PC-3 (cell line): Measurements from ENCODE around the gene FBN3. TPM values are rescaled to one million over a fixed set of nuclear protein-coding genes. Genes with fewer than 3 reads are reported as not detected.

Experiments used
- ATAC-seq: fragments of 200-7000 bp; cut with Tn5 transposase; 2 replicates; pipeline ENCODE4 v1.9.1; 2020; ENCODE audit warnings: mild to moderate bottlenecking, moderate library complexity
- BruUV-seq: library from RNA; stranded (reverse); fragments of 400-500 nt; replicated peaks from 2 replicates; lab custom pipeline; 2021; lab: Mats Ljungman, UMichigan
- CTCF ChIA-PET: fragments of 300-600 bp; sonication (Branson Sonifier 250); formaldehyde crosslinking; loops from one replicate; lab custom pipeline; 2022; ENCODE audit warnings: antibody characterized with exemption; lab: Charles Lee
- POLR2A ChIA-PET: fragments of 300-600 bp; sonication (Branson Sonifier 250); formaldehyde crosslinking; loops from one replicate; lab custom pipeline; 2022; ENCODE audit warnings: antibody characterized with exemption; ENCODE audit not compliant: unreplicated experiment; lab: Charles Lee
- DNase-seq: peaks from one replicate; pipeline ENCODE4 v3.0.0-alpha.2; 2015
- H2AFZ ChIP-seq: fragments of 300-600 bp; sonication (generic); 2 replicates; pipeline ENCODE4 v1.6.0; 2016; ENCODE audit warnings: antibody characterized with exemption, low read length
- H3F3A ChIP-seq: fragments of 300-600 bp; sonication (generic); one replicate; pipeline ENCODE4 v1.6.0; 2017; ENCODE audit warnings: antibody characterized with exemption, low read length, control low read depth, mild to moderate bottlenecking; ENCODE audit not compliant: unreplicated experiment
- H3K27ac ChIP-seq: fragments of 300-600 bp; sonication (generic); 2 replicates; pipeline ENCODE4 v1.5.1; 2016; ENCODE audit warnings: mild to moderate bottlenecking, low read length
- H3K27me3 ChIP-seq: fragments of 300-600 bp; sonication (generic); 2 replicates; pipeline ENCODE4 v1.6.1; 2016; ENCODE audit warnings: low read length, mixed read lengths
- H3K36me3 ChIP-seq: fragments of 300-600 bp; sonication (generic); 2 replicates; pipeline ENCODE4 v1.6.1; 2016; ENCODE audit warnings: low read depth, mixed run types, low read length, mixed read lengths
- H3K4me1 ChIP-seq: fragments of 300-600 bp; sonication (generic); 2 replicates; pipeline ENCODE4 v1.5.1; 2016; ENCODE audit warnings: low read length; ENCODE audit not compliant: insufficient read depth
- H3K4me2 ChIP-seq: fragments of 300-600 bp; sonication (generic); 2 replicates; pipeline ENCODE4 v1.6.0; 2016; ENCODE audit warnings: low read length
- H3K4me3 ChIP-seq: fragments of 300-600 bp; sonication (generic); 2 replicates; pipeline ENCODE4 v1.5.1; 2016; ENCODE audit warnings: mild to moderate bottlenecking, low read length, mixed read lengths
- H3K79me2 ChIP-seq: fragments of 300-600 bp; sonication (generic); 2 replicates; pipeline ENCODE4 v1.6.1; 2017; ENCODE audit warnings: low read length, mixed read lengths
- H3K9ac ChIP-seq: fragments of 300-600 bp; sonication (generic); 2 replicates; pipeline ENCODE4 v1.6.0; 2016; ENCODE audit warnings: mild to moderate bottlenecking, low read length
- H3K9me2 ChIP-seq: fragments of 300-600 bp; sonication (generic); replicated peaks from 2 replicates; pipeline ENCODE4 v1.6.1; 2016; ENCODE audit warnings: mixed run types, low read length, mixed read lengths
- H3K9me3 ChIP-seq: fragments of 300-600 bp; sonication (generic); 2 replicates; pipeline ENCODE4 v1.6.1; 2016; ENCODE audit warnings: low read length, mixed read lengths
- H4K20me1 ChIP-seq: fragments of 300-600 bp; sonication (generic); 2 replicates; pipeline ENCODE4 v1.6.1; 2016; ENCODE audit warnings: low read length, mixed read lengths
- CTCF ChIP-seq: fragments of 300-600 bp; sonication (generic); conservative IDR thresholded peaks from 2 replicates; pipeline ENCODE4 v1.5.1; 2017; ENCODE audit warnings: antibody characterized with exemption, low read depth, mild to moderate bottlenecking, low read length
- EZH2 ChIP-seq: fragments of 300-600 bp; sonication (generic); IDR thresholded peaks from one replicate; pipeline ENCODE4 v1.6.1; 2017; ENCODE audit warnings: antibody characterized with exemption, mild to moderate bottlenecking, low read length; ENCODE audit not compliant: unreplicated experiment
- EZH2phosphoT487 ChIP-seq: fragments of 300-600 bp; sonication (generic); IDR thresholded peaks from 2 replicates; pipeline ENCODE4 v1.6.1; 2018; ENCODE audit warnings: mild to moderate bottlenecking, antibody characterized with exemption, low read length, borderline replicate concordance
- intact Hi-C: fragments of 100-400 bp; cut with micrococcal nuclease; formaldehyde crosslinking; loops from 2 replicates; pipeline ENCODE4 v1.9.0; 2023
- total RNA-seq: library from RNA; depleted of rRNA; stranded (reverse); fragments of >200 nt; gene quantifications from 2 replicates; pipeline ENCODE4 v1.2.3, GENCODE V29; 2014

The FBN3 gene
- total RNA-seq, 1 experiment from 2014 or later = under 0.01 TPM

GRCh38 chr19:8148410-8149260 lies 757 bp downstream of the FBN3 start:
- no TSS peak for BruUV-seq
- Histone ChIP-seq H3K9me2 (no peaks in the 10 kb centered on the region), H3F3A (peaks cover 4% of the 10 kb centered on the region), H3K4me3 (peak overlapping the region; percentile 61), H3K79me2 (no peaks in the 10 kb centered on the region), H3K4me1 (peaks cover 10% of the 10 kb centered on the region), H3K4me2 (peak overlapping the region; percentile 86), H3K27ac (no peak overlapping the region), H3K36me3 (no peaks in the 10 kb centered on the region), H4K20me1 (no peaks in the 10 kb centered on the region), H3K9ac (no peak overlapping the region), H3K27me3 (peaks cover 30% of the 10 kb centered on the region), H2AFZ (peak overlapping the region; percentile 57), H3K9me3 (no peaks in the 10 kb centered on the region)
- CTCF ChIA-PET = no interaction called here
- TF ChIP-seq CTCF = no peak
- TF ChIP-seq EZH2phosphoT487 = no peak
- no peak for TF ChIP-seq EZH2
- intact Hi-C loops = no loop called here
- ATAC-seq (peak; percentile 43), DNase-seq (peak; percentile 43)
- POLR2A ChIA-PET = no interaction called here

GRCh38 chr19:8148088-8148409 lies 1.3 kb downstream of the FBN3 start:
- Histone ChIP-seq H3K4me1 (peaks cover 10% of the 10 kb centered on the region), H3K9ac (no peak overlapping the region), H3K9me3 (no peaks in the 10 kb centered on the region), H3K79me2 (no peaks in the 10 kb centered on the region), H3F3A (peaks cover 4% of the 10 kb centered on the region), H3K27ac (no peak overlapping the region), H4K20me1 (no peaks in the 10 kb centered on the region), H3K27me3 (peaks cover 30% of the 10 kb centered on the region), H3K36me3 (no peaks in the 10 kb centered on the region), H3K4me3 (no peak overlapping the region), H3K9me2 (no peaks in the 10 kb centered on the region), H2AFZ (no peak overlapping the region), H3K4me2 (peak overlapping the region; percentile 86; the same call in 1 of the 2 replicates)
- DNase-seq = no peak
- ChIA-PET POLR2A (no interaction called here), CTCF (no interaction called here)
- no TSS peak for BruUV-seq
- intact Hi-C loops = no loop called here
- no peak for ATAC-seq
- no peak for TF ChIP-seq EZH2
- TF ChIP-seq CTCF = no peak
- TF ChIP-seq EZH2phosphoT487 = no peak

- intact Hi-C loops = no loop called here
- BruUV-seq = no TSS peak
- no peaks in the 10 kb centered on the region for H4K20me1 ChIP-seq
- H2AFZ ChIP-seq = no peak overlapping the region
- H3F3A ChIP-seq = peaks cover 4% of the 10 kb centered on the region
- ATAC-seq (no peak), DNase-seq (no peak)
- no peaks in the 10 kb centered on the region for H3K9me2 ChIP-seq
- H3K4me1 ChIP-seq = peaks cover 10% of the 10 kb centered on the region
- no peaks in the 10 kb centered on the region for H3K79me2 ChIP-seq
- no peak overlapping the region for H3K4me2 ChIP-seq
- peaks cover 30% of the 10 kb centered on the region for H3K27me3 ChIP-seq
- no peak overlapping the region for H3K27ac ChIP-seq
- no peak overlapping the region for H3K9ac ChIP-seq
- no peak overlapping the region for H3K4me3 ChIP-seq
- CTCF ChIA-PET = no interaction called here
- H3K9me3 ChIP-seq = no peaks in the 10 kb centered on the region
- TF ChIP-seq EZH2phosphoT487 = no peak
- TF ChIP-seq CTCF = no peak
- no peak for TF ChIP-seq EZH2
- POLR2A ChIA-PET = no interaction called here
- H3K36me3 ChIP-seq = no peaks in the 10 kb centered on the region
Measured at GRCh38 chr19:8147582-8147978, 1.8 kb downstream of the FBN3 start.
